ENCODE measurements around the gene PTMS.
A peak's percentile ranks its signal among the peaks of the same experiment; 100 is the strongest.

PTMS gene

GRCh38 chr12:6752167-6752920, 13.8 kb upstream of the PTMS start:
- peak; percentile 60 for DNase-seq (ENCODE audit: low read depth)
- peak overlapping the region; percentile 83 for H3K4me3 ChIP-seq (ENCODE audit: low read depth, low read length)

GRCh38 chr12:6752921-6753771, 13.0 kb upstream of the PTMS start, which contains the start of gene MLF2:
Gene MLF2, minus strand, starts transcription at chr12:6753141. Its CDS starts 807 bp downstream, at chr12:6752334.
- DNase-seq (ENCODE audit: low read depth) = peak; percentile 98
- H3K4me3 ChIP-seq (ENCODE audit: low read depth, low read length) = peak within 1 kb of the TSS; percentile 83
- peak; percentile 89 for TF ChIP-seq POLR2A (IDR thresholded peaks at IDR 0.05; ENCODE audit: extremely low read depth, insufficient read length)
- peak; percentile 74 for TF ChIP-seq MYC (IDR thresholded peaks at IDR 0.05; ENCODE audit: low read depth, low read length)
- TF ChIP-seq MAX (IDR thresholded peaks at IDR 0.05; ENCODE audit: low read depth, low read length) = peak; percentile 55
- peak; percentile 87 for TF ChIP-seq CTCF (IDR thresholded peaks at IDR 0.05; ENCODE audit: low read depth, low read length)

More at GRCh38 chr12:6752167-6752920, 13.8 kb upstream of the PTMS start:
- TF ChIP-seq CTCF (IDR thresholded peaks at IDR 0.05; ENCODE audit: low read depth, low read length) (no peak), POLR2A (IDR thresholded peaks at IDR 0.05; ENCODE audit: extremely low read depth, insufficient read length) (no peak), MYC (IDR thresholded peaks at IDR 0.05; ENCODE audit: low read depth, low read length) (no peak), MAX (IDR thresholded peaks at IDR 0.05; ENCODE audit: low read depth, low read length) (no peak)

GRCh38 chr12:6753772-6754356, 12.3 kb upstream of the PTMS start:
- no peak overlapping the region for H3K4me3 ChIP-seq (ENCODE audit: low read depth, low read length)
- no peak for DNase-seq (ENCODE audit: low read depth)
- no peak for TF ChIP-seq MYC (IDR thresholded peaks at IDR 0.05; ENCODE audit: low read depth, low read length)
- no peak for TF ChIP-seq POLR2A (IDR thresholded peaks at IDR 0.05; ENCODE audit: extremely low read depth, insufficient read length)
- TF ChIP-seq MAX (IDR thresholded peaks at IDR 0.05; ENCODE audit: low read depth, low read length) = no peak
- TF ChIP-seq CTCF (IDR thresholded peaks at IDR 0.05; ENCODE audit: low read depth, low read length) = no peak

GRCh38 chr12:6754411-6754810, 11.8 kb upstream of the PTMS start:
- no peak for TF ChIP-seq CTCF (IDR thresholded peaks at IDR 0.05; ENCODE audit: low read depth, low read length)
- no peak for TF ChIP-seq POLR2A (IDR thresholded peaks at IDR 0.05; ENCODE audit: extremely low read depth, insufficient read length)
- TF ChIP-seq MAX (IDR thresholded peaks at IDR 0.05; ENCODE audit: low read depth, low read length) = no peak
- TF ChIP-seq MYC (IDR thresholded peaks at IDR 0.05; ENCODE audit: low read depth, low read length) = no peak
- no peak for DNase-seq (ENCODE audit: low read depth)
- H3K4me3 ChIP-seq (ENCODE audit: low read depth, low read length) = no peak overlapping the region

- TF ChIP-seq MYC (IDR thresholded peaks at IDR 0.05; ENCODE audit: low read depth, low read length) = no peak
- TF ChIP-seq CTCF (IDR thresholded peaks at IDR 0.05; ENCODE audit: low read depth, low read length) = no peak
- TF ChIP-seq POLR2A (IDR thresholded peaks at IDR 0.05; ENCODE audit: extremely low read depth, insufficient read length) = no peak
- TF ChIP-seq MAX (IDR thresholded peaks at IDR 0.05; ENCODE audit: low read depth, low read length) = no peak
- no peak for DNase-seq (ENCODE audit: low read depth)
- H3K4me3 ChIP-seq (ENCODE audit: low read depth, low read length) = no peak overlapping the region
Observed at GRCh38 chr12:6757028-6757690, 9.0 kb upstream of the PTMS start.

Measured in NB4 (cell line).